H9 (cell line): ENCODE data around the gene UBE2D1. TPM values are rescaled to one million over a fixed set of nuclear protein-coding genes. Genes with fewer than 3 reads are reported as not detected.
A peak's percentile ranks its signal among the peaks of the same experiment; 100 is the strongest.

Experiments
- DNase-seq: peaks from one replicate; pipeline ENCODE4 v3.0.0-alpha.2; 2017
- H2AFZ ChIP-seq: one replicate; pipeline ENCODE4 v1.6.1; 2013; ENCODE audit warnings: mild to moderate bottlenecking, low read length, control low read depth, moderate library complexity
- H2AK5ac ChIP-seq: 2 replicates; pipeline ENCODE4 v1.6.1; 2013; ENCODE audit warnings: low read length, control low read depth, mixed read lengths; ENCODE audit not compliant: insufficient read length
- H2BK120ac ChIP-seq: one replicate; pipeline ENCODE4 v1.6.1; 2013; ENCODE audit warnings: low read depth, mild to moderate bottlenecking, low read length, control low read depth, inconsistent platforms; ENCODE audit not compliant: poor library complexity, severe bottlenecking
- H2BK12ac ChIP-seq: 2 replicates; pipeline ENCODE4 v1.6.1; 2013; ENCODE audit warnings: low read length, control low read depth, mixed read lengths, low read depth; ENCODE audit not compliant: insufficient read length
- H2BK15ac ChIP-seq: 2 replicates; pipeline ENCODE4 v1.6.1; 2013; ENCODE audit warnings: low read depth, low read length, control low read depth
- H2BK20ac ChIP-seq: one replicate; pipeline ENCODE4 v1.6.1; 2013; ENCODE audit warnings: low read depth, mild to moderate bottlenecking, low read length, control low read depth, inconsistent platforms; ENCODE audit not compliant: poor library complexity, severe bottlenecking
- H2BK5ac ChIP-seq: 2 replicates; pipeline ENCODE4 v1.6.1; 2013; ENCODE audit warnings: low read length, control low read depth, mixed read lengths; ENCODE audit not compliant: insufficient read length
- H3K14ac ChIP-seq: 2 replicates; pipeline ENCODE4 v1.6.1; 2013; ENCODE audit warnings: low read length, control low read depth; ENCODE audit not compliant: insufficient read depth
- H3K18ac ChIP-seq: 2 replicates; pipeline ENCODE4 v1.6.1; 2013; ENCODE audit warnings: low read depth, mild to moderate bottlenecking, mixed read lengths, low read length, control low read depth; ENCODE audit not compliant: insufficient read length
- H3K23ac ChIP-seq: 2 replicates; pipeline ENCODE4 v1.6.1; 2013; ENCODE audit warnings: low read length, control low read depth, mixed read lengths, low read depth; ENCODE audit not compliant: insufficient read length
- H3K23me2 ChIP-seq: 2 replicates; pipeline ENCODE4 v1.6.1; 2013; ENCODE audit warnings: low read depth, mild to moderate bottlenecking, mixed read lengths, low read length, control low read depth; ENCODE audit not compliant: insufficient read length, poor library complexity, severe bottlenecking
- H3K27ac ChIP-seq: 2 replicates; pipeline ENCODE4 v1.5.1; 2013; ENCODE audit warnings: low read length, control low read depth, mixed read lengths, low read depth; ENCODE audit not compliant: insufficient read length
- H3K27me3 ChIP-seq: 2 replicates; pipeline ENCODE4 v1.6.1; 2013; ENCODE audit warnings: low read length, control low read depth, inconsistent platforms; ENCODE audit not compliant: insufficient read depth
- H3K4ac ChIP-seq: 2 replicates; pipeline ENCODE4 v1.6.1; 2013; ENCODE audit warnings: low read depth, mild to moderate bottlenecking, control low read depth, inconsistent platforms, low read length, moderate library complexity
- H3K4me1 ChIP-seq: 2 replicates; pipeline ENCODE4 v1.6.1; 2013; ENCODE audit warnings: low read length, control low read depth, inconsistent platforms; ENCODE audit not compliant: insufficient read depth
- H3K4me2 ChIP-seq: 2 replicates; pipeline ENCODE4 v1.6.1; 2013; ENCODE audit warnings: low read length, control low read depth, mixed read lengths; ENCODE audit not compliant: insufficient read length, insufficient read depth
- H3K56ac ChIP-seq: 2 replicates; pipeline ENCODE4 v1.6.1; 2013; ENCODE audit warnings: low read depth, mild to moderate bottlenecking, mixed read lengths, low read length, control low read depth; ENCODE audit not compliant: insufficient read length
- H3K79me1 ChIP-seq: 2 replicates; pipeline ENCODE4 v1.6.1; 2013; ENCODE audit warnings: low read depth, mild to moderate bottlenecking, moderate library complexity, low read length, control low read depth, inconsistent platforms; ENCODE audit not compliant: insufficient read depth, poor library complexity, severe bottlenecking
- H3K79me2 ChIP-seq: 2 replicates; pipeline ENCODE4 v1.6.1; 2013; ENCODE audit warnings: low read length, control low read depth, inconsistent platforms; ENCODE audit not compliant: insufficient read depth
- H3K9ac ChIP-seq: 2 replicates; pipeline ENCODE4 v1.6.1; 2013; ENCODE audit warnings: low read length, control low read depth, mixed read lengths; ENCODE audit not compliant: insufficient read length; ENCODE audit errors: extremely low read depth
- H3K9me3 ChIP-seq: one replicate; pipeline ENCODE4 v1.6.1; 2013; ENCODE audit warnings: low read depth, low read length, inconsistent platforms; ENCODE audit not compliant: control insufficient read depth
- H3T11ph ChIP-seq: one replicate; pipeline ENCODE4 v1.6.1; 2013; ENCODE audit warnings: mild to moderate bottlenecking, low read length, control low read depth, inconsistent platforms
- H4K20me1 ChIP-seq: one replicate; pipeline ENCODE4 v1.6.1; 2013; ENCODE audit not compliant: control insufficient read depth, insufficient read length, insufficient read depth
- H4K5ac ChIP-seq: 2 replicates; pipeline ENCODE4 v1.6.1; 2013; ENCODE audit warnings: low read depth, mild to moderate bottlenecking, mixed read lengths, low read length, control low read depth; ENCODE audit not compliant: insufficient read length
- H4K8ac ChIP-seq: replicated peaks from 2 replicates; pipeline ENCODE4 v1.6.1; 2013; ENCODE audit warnings: low read length, control low read depth, mixed read lengths, low read depth; ENCODE audit not compliant: insufficient read length
- H4K91ac ChIP-seq: 2 replicates; pipeline ENCODE4 v1.6.1; 2013; ENCODE audit warnings: low read depth, mild to moderate bottlenecking, moderate library complexity, mixed read lengths, low read length, control low read depth; ENCODE audit not compliant: insufficient read length
- H3K27ac Mint-ChIP-seq, 3 experiments: 2 replicates in 2 of 3; 3 replicates in 1 of 3; pipeline ENCODE4 v1.8.0; 2020 to 2021; ENCODE audit warnings: mixed read lengths in 3 of 3, mild to moderate bottlenecking in 1 of 3, moderate library complexity in 1 of 3
- H3K27me3 Mint-ChIP-seq: 2 replicates; pipeline ENCODE4 v1.8.0; 2021; ENCODE audit warnings: low read depth, mild to moderate bottlenecking, moderate library complexity, mixed read lengths
- H3K36me3 Mint-ChIP-seq, 3 experiments: 2 replicates in 2 of 3; 3 replicates in 1 of 3; pipeline ENCODE4 v1.8.0; 2020 to 2021; ENCODE audit warnings: low read depth in 3 of 3, mixed read lengths in 3 of 3; ENCODE audit not compliant: insufficient read depth in 1 of 3
- H3K4me1 Mint-ChIP-seq, 2 experiments: 2 replicates each; pipeline ENCODE4 v1.8.0; 2020; ENCODE audit warnings: mixed read lengths in 2 of 2
- H3K4me3 Mint-ChIP-seq, 2 experiments: 2 replicates in 1 of 2; 3 replicates in 1 of 2; pipeline ENCODE4 v1.8.0; 2020 to 2021; ENCODE audit warnings: mild to moderate bottlenecking in 2 of 2, mixed read lengths in 2 of 2, moderate library complexity in 1 of 2
- H3K9me3 Mint-ChIP-seq, 2 experiments: 2 replicates in 1 of 2; 3 replicates in 1 of 2; pipeline ENCODE4 v1.8.0; 2020; ENCODE audit warnings: mild to moderate bottlenecking in 2 of 2, mixed read lengths in 2 of 2, moderate library complexity in 1 of 2
- CTCF ChIP-seq: fragments of 200-600 bp; sonication (generic); conservative IDR thresholded peaks from 3 replicates; pipeline ENCODE4 v1.8.0; 2021; ENCODE audit warnings: antibody characterized with exemption, mild to moderate bottlenecking
- WGBS: extraction: QIAGEN DNeasy Blood & Tissue Kit; methylation state at CpG from one replicate; pipeline ENCODE4 v1.1.7; 2013; ENCODE audit warnings: missing lambda C conversion rate, low lambda C conversion rate, mixed read lengths; ENCODE audit not compliant: insufficient read length; ENCODE audit errors: extremely low coverage; 5-methylcytosine and 5-hydroxymethylcytosine counted together
- total RNA-seq: library from RNA; stranded (reverse); gene quantifications from 2 replicates; pipeline ENCODE4 v1.2.1, GENCODE V29; 2021

UBE2D1 gene
- total RNA-seq, 1 experiment from 2014 or later = 26.8 TPM

- 0 out of 7 replicates have a peak overlapping the region, but pooled peaks of 1 of the 3 experiments have one; percentile 17 for H3K27ac Mint-ChIP-seq
- H2BK12ac ChIP-seq = no peak overlapping the region
- no peak overlapping the region for H3K18ac ChIP-seq
- no peaks in the 10 kb centered on the region for H3K79me2 ChIP-seq
- H3K9me3 ChIP-seq = no peaks in the 10 kb centered on the region
- H2AFZ ChIP-seq = no peak overlapping the region
- H3K4ac ChIP-seq = no peak overlapping the region
- H3K4me1 ChIP-seq = no peaks in the 10 kb centered on the region
- no peaks in the 10 kb centered on the region for H3K27me3 Mint-ChIP-seq
- no peak overlapping the region for H2BK120ac ChIP-seq
- WGBS = no CpG with 5 or more reads among the region's 4 CpGs
- H3K27me3 ChIP-seq = no peaks in the 10 kb centered on the region
- H4K5ac ChIP-seq = no peak overlapping the region
- H3K23me2 ChIP-seq = no peaks in the 10 kb centered on the region
- H3K9ac ChIP-seq = no peak overlapping the region
- H3K79me1 ChIP-seq = no peaks in the 10 kb centered on the region
- H3K27ac ChIP-seq = no peak overlapping the region
- no peak overlapping the region for H3K56ac ChIP-seq
- H4K8ac ChIP-seq = no peak overlapping the region
- H3K23ac ChIP-seq = no peak overlapping the region
- DNase-seq = no peak
- H3K4me3 Mint-ChIP-seq = no peak overlapping the region
- H3K4me2 ChIP-seq = no peak overlapping the region
- no peaks in the 10 kb centered on the region for H3K4me1 Mint-ChIP-seq
- no peak overlapping the region for H4K91ac ChIP-seq
- H4K20me1 ChIP-seq = no peaks in the 10 kb centered on the region
- no peak for TF ChIP-seq CTCF
- no peaks in the 10 kb centered on the region; a peak in 1 of 5 replicates for H3K9me3 Mint-ChIP-seq
- no peak overlapping the region for H2AK5ac ChIP-seq
- no peak overlapping the region for H3K14ac ChIP-seq
- H2BK20ac ChIP-seq = no peak overlapping the region
- H3T11ph ChIP-seq = no peak overlapping the region
- no peak overlapping the region for H2BK15ac ChIP-seq
- no peak overlapping the region for H2BK5ac ChIP-seq
- peaks cover 8 to 32% (median 29%) of the 10 kb centered on the region in 3 experiments; a peak in 6 of 7 replicates for H3K36me3 Mint-ChIP-seq
These were observed 64.6 kb downstream of the UBE2D1 start for GRCh38 chr10:58399410-58399809.
